ENCODE measurements around the gene ZNF33B. TPM values are rescaled to one million over a fixed set of nuclear protein-coding genes. Genes with fewer than 3 reads are reported as not detected.

Gene ZNF33B
- total and polyA plus RNA-seq, 10 donors = 12.2 to 34.1 (median 25.3) TPM

GRCh38 chr10:42551582-42552187 lies 86.7 kb downstream of the ZNF33B start:
- intact Hi-C loops (cut with DNase I; ENCODE audit: low total_unique reads) = loop anchor here (5.0 kb wide), 2 partner anchors 86 to 231 kb away; partner anchors contain the start of genes BMS1 and ZNF33B
- H3K36me3 ChIP-seq = peaks cover 0 to 32% (median 0%) of the 10 kb centered on the region in 6 donors
- DNase-seq = peak; percentile 80
- peak overlapping the region; percentile 63 to 88 (median 76) for H3K4me3 ChIP-seq
- no peak for TF ChIP-seq POLR2A (IDR thresholded peaks at IDR 0.05)
- TF ChIP-seq POLR2AphosphoS5 (IDR thresholded peaks at IDR 0.05) = no peak
- no peaks in the 10 kb centered on the region for H3K27me3 ChIP-seq (replicated peaks in 1 of 7)
- WGBS, 5 donors = 54 to 69% (median 54%) methylated on average over 18 to 24 of the region's 24 CpGs
- peak overlapping the region; percentile 58 to 89 (median 84) for H3K27ac ChIP-seq
- peaks cover 0 to 12% (median 5%) of the 10 kb centered on the region in 8 donors for H3K9me3 ChIP-seq
- peaks cover 13 to 34% (median 25%) of the 10 kb centered on the region in 6 donors for H3K4me1 ChIP-seq

DNA sequence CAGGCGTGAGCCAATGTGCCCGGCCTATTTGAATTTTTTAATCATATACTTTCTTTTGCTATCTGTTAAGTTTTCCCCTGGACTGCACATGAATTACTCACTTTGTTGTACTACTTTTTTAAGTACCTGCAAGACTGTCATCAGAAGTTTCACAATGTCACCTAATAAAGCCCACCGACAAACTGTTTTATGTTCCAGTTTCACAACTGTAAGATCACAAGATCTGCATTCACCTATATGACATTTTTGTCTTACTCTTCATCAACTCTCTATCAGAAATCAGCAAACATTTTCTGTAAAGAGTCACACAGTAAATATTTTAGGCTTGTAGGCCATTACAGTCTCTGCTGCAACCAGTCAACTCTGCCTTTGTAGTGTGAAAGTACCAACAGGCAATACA lies 88.5 kb downstream of the ZNF33B start:
- peaks cover 13 to 34% (median 25%) of the 10 kb centered on the region in 6 donors for H3K4me1 ChIP-seq
- TF ChIP-seq POLR2A (IDR thresholded peaks at IDR 0.05) (no peak), CTCF (IDR thresholded peaks at IDR 0.05 in 8 of 11, conservative IDR thresholded peaks at IDR 0.05 in 3 of 11) (no peak), POLR2AphosphoS5 (IDR thresholded peaks at IDR 0.05) (no peak)
- 90 to 97% (median 96%) methylated on average over 3 of the region's 3 CpGs for WGBS, 5 donors
- intact Hi-C loops (cut with DNase I; ENCODE audit: low total_unique reads) = loop anchor here (5.0 kb wide), 2 partner anchors 87 to 232 kb away; partner anchors contain the start of genes BMS1 and ZNF33B
- H3K27ac ChIP-seq = no peak overlapping the region
- DNase-seq = no peak
- peaks cover 0 to 30% (median 23%) of the 10 kb centered on the region in 8 donors for H3K9me3 ChIP-seq
- H3K27me3 ChIP-seq (replicated peaks in 1 of 7) = no peaks in the 10 kb centered on the region
- H3K36me3 ChIP-seq = peaks cover 0 to 42% (median 0%) of the 10 kb centered on the region in 6 donors
- no peak overlapping the region for H3K4me3 ChIP-seq

DNA sequence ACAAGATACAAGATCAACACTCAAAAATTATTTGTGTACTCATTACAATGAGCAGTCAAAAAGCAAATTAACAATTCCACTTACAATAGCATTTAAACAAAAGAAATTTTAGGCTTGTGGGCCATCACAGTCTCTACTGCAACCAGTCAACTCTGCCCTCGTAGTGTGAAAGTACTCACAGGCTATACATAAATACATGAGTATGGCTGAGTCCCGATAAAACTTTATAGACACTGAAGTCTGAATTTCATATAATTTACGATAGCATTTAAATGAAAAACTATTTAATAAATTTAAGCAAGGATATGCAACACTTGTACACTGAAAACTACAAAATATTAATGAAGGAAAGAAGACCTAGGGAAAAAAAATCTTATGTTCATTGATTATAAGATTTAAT lies 90.1 kb downstream of the ZNF33B start:
- DNase-seq = no peak
- no peak overlapping the region for H3K27ac ChIP-seq
- TF ChIP-seq POLR2A (IDR thresholded peaks at IDR 0.05) (no peak), CTCF (IDR thresholded peaks at IDR 0.05 in 8 of 11, conservative IDR thresholded peaks at IDR 0.05 in 3 of 11) (no peak), POLR2AphosphoS5 (IDR thresholded peaks at IDR 0.05) (no peak)
- WGBS, 5 donors = 95 to 99% (median 98%) methylated on average over 3 of the region's 3 CpGs
- H3K27me3 ChIP-seq (replicated peaks in 1 of 7) = no peaks in the 10 kb centered on the region
- intact Hi-C loops (cut with DNase I; ENCODE audit: low total_unique reads) = no loop called here
- H3K4me1 ChIP-seq = peaks cover 11 to 34% (median 22%) of the 10 kb centered on the region in 6 donors
- peaks cover 0 to 46% (median 39%) of the 10 kb centered on the region in 8 donors for H3K9me3 ChIP-seq
- no peak overlapping the region for H3K4me3 ChIP-seq
- H3K36me3 ChIP-seq = peaks cover 0 to 54% (median 0%) of the 10 kb centered on the region in 6 donors

DNA sequence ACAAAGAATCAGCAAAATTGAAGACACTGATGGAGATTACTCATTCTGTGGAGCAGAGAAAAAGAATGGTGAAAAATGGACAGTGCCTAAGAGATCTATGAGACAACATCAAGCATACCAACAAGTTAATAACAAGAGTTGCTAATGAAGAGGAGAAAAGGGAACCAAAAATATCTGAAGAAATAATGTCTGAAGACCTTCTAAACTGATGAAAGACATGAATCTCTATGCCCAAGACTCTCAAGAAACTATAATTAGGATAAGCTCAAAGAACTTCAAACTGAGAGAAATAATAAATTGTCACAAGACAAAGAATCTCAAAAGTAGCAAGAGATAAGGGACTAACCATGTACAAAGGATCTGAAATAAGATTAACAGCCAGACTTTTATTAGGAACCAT lies 93.4 kb downstream of the ZNF33B start:
- no peaks in the 10 kb centered on the region for H3K27me3 ChIP-seq (replicated peaks in 1 of 7)
- H3K27ac ChIP-seq = peak overlapping the region in 1 of 8 donors; percentile 63
- H3K4me3 ChIP-seq = no peak overlapping the region
- DNase-seq = no peak
- intact Hi-C loops (cut with DNase I; ENCODE audit: low total_unique reads) = no loop called here
- H3K4me1 ChIP-seq = peaks cover 0 to 8% (median 0%) of the 10 kb centered on the region in 6 donors
- TF ChIP-seq POLR2A (IDR thresholded peaks at IDR 0.05) (no peak), CTCF (IDR thresholded peaks at IDR 0.05 in 8 of 11, conservative IDR thresholded peaks at IDR 0.05 in 3 of 11) (no peak), POLR2AphosphoS5 (IDR thresholded peaks at IDR 0.05) (no peak)
- H3K9me3 ChIP-seq = peaks cover 10 to 80% (median 72%) of the 10 kb centered on the region in 8 donors
- H3K36me3 ChIP-seq = peaks cover 2 to 86% (median 7%) of the 10 kb centered on the region in 6 donors
